ENCODE results near the gene BACH2.

- no peak for TF ChIP-seq POLR2A (IDR thresholded peaks at IDR 0.05; ENCODE audit: low read depth)
- no peak for TF ChIP-seq CTCF (IDR thresholded peaks at IDR 0.05)
- TF ChIP-seq POLR2AphosphoS5 (IDR thresholded peaks at IDR 0.05), result no peak
- no peak for TF ChIP-seq EP300 (IDR thresholded peaks at IDR 0.05)
Measured at GRCh38 chr6:90044833-90045381, 251.7 kb downstream of the BACH2 start.
